Measurements from ENCODE around the gene IDH3G. TPM values are rescaled to one million over a fixed set of nuclear protein-coding genes. Genes with fewer than 3 reads are reported as not detected.

IDH3G gene
- total and polyA plus RNA-seq, 2 of the 8 experiments (the other 6 are each of a cell fraction or from before 2014, with no cell fraction given) = 39.4 to 66.7 TPM

- no peak for TF ChIP-seq RXRA (IDR thresholded peaks at IDR 0.05; ENCODE audit: insufficient read depth, low read depth, low read length)
- no peak for TF ChIP-seq KDM4A (IDR thresholded peaks at IDR 0.05; ENCODE audit: low read depth, low read length, severe bottlenecking)
- TF ChIP-seq BRCA1 (IDR thresholded peaks at IDR 0.05; ENCODE audit: low read depth, low read length) = no peak
- TF ChIP-seq KDM5A (IDR thresholded peaks at IDR 0.05; ENCODE audit: low read length) = no peak
- TF ChIP-seq E2F6 (IDR thresholded peaks at IDR 0.05) = no peak
- no peak for TF ChIP-seq CREB1 (IDR thresholded peaks at IDR 0.05)
- no peak for TF ChIP-seq SIN3A (conservative IDR thresholded peaks at IDR 0.05 in 1 of 2, IDR thresholded peaks at IDR 0.05 in 1 of 2; ENCODE audit: low read depth in 1 of 2, low read length in 2 of 2)
- no peak for TF ChIP-seq KDM1A (IDR thresholded peaks at IDR 0.05; ENCODE audit: borderline replicate concordance, low read length)
Measured at GRCh38 chrX:153804621-153805020, 10.4 kb upstream of the IDH3G start (continued).

Data from H1 (cell line).